ENCODE measurements around the gene SOX1. TPM values are rescaled to one million over a fixed set of nuclear protein-coding genes. Genes with fewer than 3 reads are reported as not detected.

The SOX1 gene
- polyA plus RNA-seq, 1 donor from 2014 or later: 13.2 TPM

GRCh38 chr13:112066624-112067004 is 335 bp upstream of the SOX1 start:
- Histone ChIP-seq H2AFZ (ENCODE audit: low read depth, low read length) (no peak overlapping the region), H3K9ac (ENCODE audit: low read length) (peak overlapping the region; percentile 73), H3K27ac (ENCODE audit: low read length) (peak overlapping the region; percentile 42), H3F3A (ENCODE audit: insufficient read depth, low read length, poor library complexity, severe bottlenecking) (no peaks in the 10 kb centered on the region), H3K9me3 (ENCODE audit: low read length) (no peaks in the 10 kb centered on the region), H3K27me3 (ENCODE audit: insufficient read depth, low read depth, low read length) (peaks cover 35% of the 10 kb centered on the region), H3K36me3 (ENCODE audit: insufficient read depth, low read length) (no peaks in the 10 kb centered on the region), H3K4me3 (ENCODE audit: low read length) (peak overlapping the region; percentile 87), H3K79me2 (replicated peaks; ENCODE audit: insufficient read depth, low read length) (peaks cover 71% of the 10 kb centered on the region), H3K4me2 (ENCODE audit: low read length) (no peak overlapping the region), H4K20me1 (ENCODE audit: insufficient read depth) (no peaks in the 10 kb centered on the region), H3K9me2 (ENCODE audit: insufficient read depth, low read length) (no peaks in the 10 kb centered on the region)
- TF ChIP-seq EZH2 (IDR thresholded peaks at IDR 0.05; ENCODE audit: borderline replicate concordance, insufficient read depth, low read length, poor library complexity, severe bottlenecking) (no peak), CTCF (IDR thresholded peaks at IDR 0.05; ENCODE audit: poor library complexity, severe bottlenecking) (peak; percentile 24), POLR2AphosphoS5 (IDR thresholded peaks at IDR 0.05) (peak; percentile 69), REST (IDR thresholded peaks at IDR 0.05; ENCODE audit: borderline replicate concordance) (peak; percentile 13), EP300 (conservative IDR thresholded peaks at IDR 0.05; ENCODE audit: poor library complexity, severe bottlenecking) (peak; percentile 46), RAD21 (conservative IDR thresholded peaks at IDR 0.05) (peak; percentile 5), MXI1 (conservative IDR thresholded peaks at IDR 0.05; ENCODE audit: poor library complexity, severe bottlenecking) (no peak), SMC3 (conservative IDR thresholded peaks at IDR 0.05; ENCODE audit: poor library complexity) (no peak), TAF1 (IDR thresholded peaks at IDR 0.05; ENCODE audit: low read depth) (no peak)

GRCh38 chr13:112067871-112068539 is 1.1 kb downstream of the SOX1 start:
- no peaks in the 10 kb centered on the region for H3K9me2 ChIP-seq (ENCODE audit: insufficient read depth, low read length)
- no peak overlapping the region for H3K4me2 ChIP-seq (ENCODE audit: low read length)
- peak overlapping the region; percentile 87 for H3K4me3 ChIP-seq (ENCODE audit: low read length)
- TF ChIP-seq TAF1 (IDR thresholded peaks at IDR 0.05; ENCODE audit: low read depth) (no peak), EP300 (conservative IDR thresholded peaks at IDR 0.05; ENCODE audit: poor library complexity, severe bottlenecking) (no peak), CTCF (IDR thresholded peaks at IDR 0.05; ENCODE audit: poor library complexity, severe bottlenecking) (no peak), POLR2AphosphoS5 (IDR thresholded peaks at IDR 0.05) (no peak), MXI1 (conservative IDR thresholded peaks at IDR 0.05; ENCODE audit: poor library complexity, severe bottlenecking) (no peak), EZH2 (IDR thresholded peaks at IDR 0.05; ENCODE audit: borderline replicate concordance, insufficient read depth, low read length, poor library complexity, severe bottlenecking) (no peak), RAD21 (conservative IDR thresholded peaks at IDR 0.05) (no peak), SMC3 (conservative IDR thresholded peaks at IDR 0.05; ENCODE audit: poor library complexity) (no peak), REST (IDR thresholded peaks at IDR 0.05; ENCODE audit: borderline replicate concordance) (no peak)
- H3K79me2 ChIP-seq (replicated peaks; ENCODE audit: insufficient read depth, low read length): peaks cover 73% of the 10 kb centered on the region
- H3K9ac ChIP-seq (ENCODE audit: low read length): peak overlapping the region; percentile 89
- H3K27me3 ChIP-seq (ENCODE audit: insufficient read depth, low read depth, low read length): peaks cover 25% of the 10 kb centered on the region
- H3K9me3 ChIP-seq (ENCODE audit: low read length): no peaks in the 10 kb centered on the region
- no peaks in the 10 kb centered on the region for H4K20me1 ChIP-seq (ENCODE audit: insufficient read depth)
- no peaks in the 10 kb centered on the region for H3F3A ChIP-seq (ENCODE audit: insufficient read depth, low read length, poor library complexity, severe bottlenecking)
- H3K27ac ChIP-seq (ENCODE audit: low read length): peak overlapping the region; percentile 56
- no peaks in the 10 kb centered on the region for H3K36me3 ChIP-seq (ENCODE audit: insufficient read depth, low read length)
- no peak overlapping the region for H2AFZ ChIP-seq (ENCODE audit: low read depth, low read length)
